Loucy (cell line): Measurements from ENCODE around the gene PHKG1.
"Not testable (repeated sequence)": the region's sequence is repeated elsewhere in the genome, so short reads cannot be mapped to it uniquely, and the experiment has no call there.

ENCODE experiments used
- H2AFZ ChIP-seq: fragments of 200-600 bp; sonication (generic); 2 replicates; pipeline ENCODE4 v1.6.0; 2016; ENCODE audit warnings: antibody characterized with exemption, mild to moderate bottlenecking, low read length, moderate library complexity
- H3F3A ChIP-seq: fragments of 200-600 bp; 2 replicates; pipeline ENCODE4 v1.6.0; 2016; ENCODE audit warnings: antibody characterized with exemption, low read depth, mild to moderate bottlenecking
- H3K27me3 ChIP-seq: fragments of 200-600 bp; sonication (generic); 2 replicates; pipeline ENCODE4 v1.6.1; 2014; ENCODE audit warnings: low read length, mild to moderate bottlenecking; ENCODE audit not compliant: insufficient read depth, poor library complexity, severe bottlenecking
- H3K36me3 ChIP-seq: fragments of 200-600 bp; sonication (generic); 2 replicates; pipeline ENCODE4 v1.6.1; 2016; ENCODE audit warnings: low read length; ENCODE audit not compliant: insufficient read depth
- H3K4me1 ChIP-seq: fragments of 200-600 bp; sonication (generic); 2 replicates; pipeline ENCODE4 v1.5.1; 2014; ENCODE audit warnings: low read length, mild to moderate bottlenecking; ENCODE audit not compliant: insufficient read depth, poor library complexity, severe bottlenecking
- H3K4me2 ChIP-seq: fragments of 200-600 bp; sonication (generic); 2 replicates; pipeline ENCODE4 v1.6.0; 2014; ENCODE audit warnings: antibody characterized with exemption, low read length, low read depth, mild to moderate bottlenecking; ENCODE audit not compliant: poor library complexity, severe bottlenecking
- H3K4me3 ChIP-seq: fragments of 200-600 bp; sonication (generic); 2 replicates; pipeline ENCODE4 v1.5.1; 2014; ENCODE audit warnings: low read length, mild to moderate bottlenecking, mixed read lengths; ENCODE audit not compliant: poor library complexity, severe bottlenecking
- H3K79me2 ChIP-seq: fragments of 200-600 bp; sonication (generic); 2 replicates; pipeline ENCODE4 v1.6.1; 2014; ENCODE audit warnings: low read length; ENCODE audit not compliant: insufficient read depth
- H3K9ac ChIP-seq: fragments of 200-600 bp; sonication (generic); 2 replicates; pipeline ENCODE4 v1.6.0; 2014; ENCODE audit warnings: mild to moderate bottlenecking, low read depth, low read length, moderate library complexity; ENCODE audit not compliant: poor library complexity, severe bottlenecking
- H3K9me2 ChIP-seq: fragments of 200-600 bp; sonication (generic); replicated peaks from 2 replicates; pipeline ENCODE4 v1.6.1; 2016; ENCODE audit warnings: low read depth, low read length, mixed read lengths
- H3K9me3 ChIP-seq: fragments of 200-600 bp; sonication (generic); 2 replicates; pipeline ENCODE4 v1.6.1; 2014; ENCODE audit warnings: mild to moderate bottlenecking, antibody characterized with exemption, low read length, low read depth; ENCODE audit not compliant: insufficient read depth
- H4K20me1 ChIP-seq: fragments of 200-600 bp; sonication (generic); 2 replicates; pipeline ENCODE4 v1.6.0; 2014; ENCODE audit warnings: antibody characterized with exemption, low read length, mild to moderate bottlenecking; ENCODE audit not compliant: insufficient read depth, poor library complexity, severe bottlenecking
- CTCF ChIP-seq: fragments of 200-600 bp; sonication (generic); conservative IDR thresholded peaks from 2 replicates; pipeline ENCODE4 v1.5.1; 2014; ENCODE audit warnings: mild to moderate bottlenecking, antibody characterized with exemption, low read length
- EZH2phosphoT487 ChIP-seq: fragments of 200-600 bp; IDR thresholded peaks from 2 replicates; pipeline ENCODE4 v1.6.1; 2018; ENCODE audit warnings: antibody characterized with exemption, mild to moderate bottlenecking, moderate library complexity, borderline replicate concordance

Gene PHKG1

GRCh38 chr7:56106108-56107073 lies 13.6 kb upstream of the PHKG1 start, which contains the start of gene CHCHD2:
TSS of gene CHCHD2 (minus strand) at chr7:56106476. CDS start at chr7:56106413, 63 bp downstream.
- Histone ChIP-seq H3K36me3 (peaks cover 28% of the 10 kb centered on the region), H3K4me1 (peaks cover 26% of the 10 kb centered on the region), H2AFZ (peak within 1 kb of the TSS; percentile 78), H3K4me2 (peak within 1 kb of the TSS; percentile 97), H3K9ac (peak within 1 kb of the TSS; percentile 98), H4K20me1 (peaks cover 38% of the 10 kb centered on the region), H3K9me2 (no peaks in the 10 kb centered on the region), H3K79me2 (peaks cover 40% of the 10 kb centered on the region), H3F3A (0 out of 2 replicates have a peak, but pooled peaks cover 2% of the 10 kb centered on the region), H3K9me3 (0 out of 2 replicates have a peak, but pooled peaks cover 3% of the 10 kb centered on the region), H3K4me3 (peak within 1 kb of the TSS; percentile 93), H3K27me3 (no peaks in the 10 kb centered on the region)
- TF ChIP-seq EZH2phosphoT487: no peak
- TF ChIP-seq CTCF: no peak

DNA sequence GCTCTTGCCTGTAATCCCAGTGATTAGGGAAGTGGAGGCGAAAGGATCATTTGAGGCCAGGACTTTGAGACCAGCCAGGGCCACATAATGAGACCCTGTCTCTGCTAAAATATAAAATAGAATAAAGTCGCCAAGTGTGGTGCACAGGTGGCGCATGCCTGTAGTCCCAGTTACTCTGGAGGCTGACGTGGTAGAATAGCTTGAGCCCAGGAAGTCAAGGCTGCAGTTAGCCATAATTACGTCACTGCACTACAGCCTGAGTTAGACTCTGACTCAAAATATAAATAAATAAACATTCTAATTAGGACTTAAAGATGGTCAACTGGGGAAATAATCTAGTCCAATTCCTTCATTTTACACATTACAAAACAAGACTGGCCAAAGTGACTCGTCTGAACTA lies 12.8 kb upstream of the PHKG1 start:
- H3K4me2 ChIP-seq: peak overlapping the region; percentile 97
- peak overlapping the region; percentile 93 for H3K4me3 ChIP-seq
- TF ChIP-seq EZH2phosphoT487 (no peak), CTCF (no peak)
- H2AFZ ChIP-seq: no peak overlapping the region
- peak overlapping the region; percentile 98 for H3K9ac ChIP-seq
- H4K20me1 ChIP-seq: peaks cover 38% of the 10 kb centered on the region
- peaks cover 40% of the 10 kb centered on the region for H3K79me2 ChIP-seq
- H3F3A ChIP-seq: 0 out of 2 replicates have a peak, but pooled peaks cover 2% of the 10 kb centered on the region
- peaks cover 37% of the 10 kb centered on the region for H3K36me3 ChIP-seq
- 0 out of 2 replicates have a peak, but pooled peaks cover 3% of the 10 kb centered on the region for H3K9me3 ChIP-seq
- no peaks in the 10 kb centered on the region for H3K9me2 ChIP-seq
- no peaks in the 10 kb centered on the region for H3K27me3 ChIP-seq
- peaks cover 23% of the 10 kb centered on the region for H3K4me1 ChIP-seq

DNA sequence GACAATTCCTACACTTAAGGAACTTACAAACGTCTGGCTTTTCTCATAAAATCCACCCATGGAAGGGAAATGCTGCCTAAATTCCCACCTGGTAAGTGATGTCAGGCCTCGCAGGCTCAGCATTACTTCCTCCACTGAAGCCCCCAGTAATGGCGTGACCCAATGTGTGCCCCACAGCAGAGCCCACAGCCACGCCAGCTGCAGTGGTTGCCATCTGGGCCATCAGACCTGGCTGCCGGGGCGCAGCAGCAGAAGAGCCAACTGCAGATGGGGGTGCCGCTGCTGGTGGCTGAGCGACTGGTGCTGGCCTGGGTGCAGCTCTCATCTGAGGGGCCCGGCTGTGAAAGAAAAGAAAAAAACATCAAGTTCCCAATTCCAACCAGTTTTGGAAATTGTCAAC lies 11.4 kb upstream of the PHKG1 start:
- peak overlapping the region; percentile 97 for H3K4me2 ChIP-seq
- not testable (repeated sequence) for H3K27me3 ChIP-seq, H2AFZ ChIP-seq, H3K9me3 ChIP-seq, H3K9me2 ChIP-seq, H3F3A ChIP-seq
- peaks cover 49% of the 10 kb centered on the region for H3K36me3 ChIP-seq
- H3K9ac ChIP-seq: peak overlapping the region; percentile 50
- peaks cover 38% of the 10 kb centered on the region for H4K20me1 ChIP-seq
- peak overlapping the region; percentile 93 for H3K4me3 ChIP-seq
- peaks cover 40% of the 10 kb centered on the region for H3K79me2 ChIP-seq
- peaks cover 19% of the 10 kb centered on the region for H3K4me1 ChIP-seq
